NCI-H146 (cell line): ENCODE data around the gene PFN2.
"Not testable (repeated sequence)": the region's sequence is repeated elsewhere in the genome, so short reads cannot be mapped to it uniquely, and the experiment has no call there.

Source experiments
- DNase-seq: peaks from one replicate; lab custom pipeline; 2025; lab: John Stamatoyannopoulos, UW

PFN2 gene, protein sequence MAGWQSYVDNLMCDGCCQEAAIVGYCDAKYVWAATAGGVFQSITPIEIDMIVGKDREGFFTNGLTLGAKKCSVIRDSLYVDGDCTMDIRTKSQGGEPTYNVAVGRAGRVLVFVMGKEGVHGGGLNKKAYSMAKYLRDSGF

DNA sequence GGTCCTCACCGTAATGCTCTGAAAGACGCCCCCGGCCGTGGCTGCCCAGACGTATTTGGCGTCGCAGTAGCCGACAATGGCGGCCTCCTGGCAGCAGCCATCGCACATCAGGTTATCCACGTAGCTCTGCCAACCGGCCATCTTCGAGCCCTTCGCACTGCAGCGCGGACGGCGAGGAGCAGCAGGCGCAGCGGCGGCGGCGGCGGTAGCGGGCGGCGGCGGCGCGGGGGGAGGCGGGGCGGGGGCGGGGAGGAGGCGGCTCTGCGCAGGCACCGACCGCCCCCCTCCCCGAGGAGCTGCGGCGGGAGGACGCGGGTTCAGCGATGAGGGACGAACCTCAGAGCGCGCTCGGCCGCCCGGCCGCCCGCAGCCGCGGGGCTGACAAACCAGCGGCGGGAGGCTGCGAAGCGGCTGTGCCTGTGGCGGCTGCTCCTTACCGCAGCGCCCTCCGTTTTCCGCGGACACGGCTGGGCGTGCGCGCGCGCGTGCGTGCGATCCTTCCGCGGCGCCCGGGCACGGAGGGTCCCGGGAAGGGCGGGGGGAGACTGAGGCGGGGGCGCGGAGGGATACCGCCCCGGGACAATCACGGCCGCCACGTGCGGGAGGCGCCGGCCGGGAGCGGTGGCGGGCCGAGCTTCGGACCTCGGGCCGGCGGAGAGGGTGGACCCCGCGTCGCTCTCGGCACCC, at the start of gene PFN2:
Gene PFN2, minus strand, starts transcription at position 180 of the 687 bp plus-strand sequence. Its CDS starts 39 bp downstream, at position 141.
- peak; percentile 94 for DNase-seq

DNA sequence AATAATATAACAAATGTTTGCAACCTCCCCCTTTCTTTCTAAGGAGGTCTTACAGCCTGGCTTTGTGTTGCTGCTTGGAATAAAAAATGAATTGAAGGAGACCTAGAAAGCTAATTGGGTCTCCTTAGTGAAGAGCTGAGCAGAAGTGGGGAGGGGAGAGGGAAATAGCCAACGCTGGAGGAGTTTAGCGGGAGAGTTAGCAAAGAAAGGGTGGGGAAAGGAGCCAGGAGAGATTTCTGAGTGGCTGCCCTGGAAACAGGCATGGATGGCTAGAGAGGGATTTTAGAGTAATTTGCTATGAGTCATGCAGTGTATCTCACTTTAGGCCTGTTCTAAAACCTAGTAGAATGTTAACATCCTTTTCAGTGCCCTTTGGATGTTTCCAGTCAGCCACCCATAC, 45.2 kb upstream of the PFN2 start:
- no peak for DNase-seq

DNA sequence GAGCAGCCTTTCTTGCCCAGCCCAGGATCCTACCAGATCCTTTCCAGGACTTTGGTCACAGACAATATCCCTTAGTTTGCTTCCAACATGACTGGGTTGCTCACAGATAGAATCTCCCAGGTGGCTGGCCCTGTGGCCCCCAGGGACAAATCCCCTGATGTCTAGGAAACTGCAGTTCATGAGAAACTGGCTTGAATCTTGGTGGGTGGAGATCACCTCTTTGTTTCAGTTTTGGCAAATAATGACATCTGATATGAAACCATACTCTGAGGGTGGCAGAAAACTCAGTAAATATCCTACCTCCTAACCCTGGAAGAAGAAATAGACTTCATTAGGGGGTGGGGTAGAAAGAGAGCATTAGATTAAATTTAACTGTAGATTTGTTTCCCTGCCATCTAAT, 44.1 kb upstream of the PFN2 start:
- DNase-seq, result no peak

DNA sequence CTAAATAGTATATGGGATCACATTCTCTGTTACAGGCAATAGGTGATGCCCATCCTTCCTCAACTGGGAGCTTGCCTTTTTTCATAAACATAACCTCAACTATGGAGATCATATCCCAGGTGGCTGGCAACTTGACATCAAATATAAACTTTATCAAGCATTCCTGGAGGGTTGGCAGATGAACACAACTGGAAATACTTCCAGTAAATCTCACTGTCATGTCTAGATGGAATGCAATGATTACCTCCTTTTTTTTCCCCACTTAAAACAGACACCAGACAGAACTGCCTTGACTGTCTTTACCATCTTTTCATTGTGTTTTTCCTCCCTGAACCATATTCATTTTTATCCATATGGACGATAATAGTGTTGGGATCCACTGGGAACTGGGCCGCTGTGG, 43.1 kb upstream of the PFN2 start:
- DNase-seq, result no peak

DNA sequence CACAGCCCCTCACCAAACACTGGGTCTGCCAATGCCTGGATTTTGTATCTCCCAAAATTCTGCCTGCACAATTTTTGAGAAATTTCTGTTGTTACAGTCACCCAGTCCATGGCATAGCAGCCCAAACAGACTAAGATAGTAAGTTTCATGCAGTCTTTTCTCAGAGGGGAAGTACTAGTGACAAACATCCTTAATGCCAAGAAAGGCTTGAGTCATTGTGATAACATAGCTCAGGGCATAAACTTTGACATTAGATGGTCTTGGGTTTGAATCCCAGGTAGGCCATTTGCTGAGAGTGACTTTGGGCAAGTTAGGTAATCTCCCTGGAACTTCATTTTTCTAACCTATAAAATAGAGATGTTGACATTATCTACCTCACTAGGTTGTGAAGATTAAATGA, 36.1 kb upstream of the PFN2 start:
- DNase-seq, result no peak

DNA sequence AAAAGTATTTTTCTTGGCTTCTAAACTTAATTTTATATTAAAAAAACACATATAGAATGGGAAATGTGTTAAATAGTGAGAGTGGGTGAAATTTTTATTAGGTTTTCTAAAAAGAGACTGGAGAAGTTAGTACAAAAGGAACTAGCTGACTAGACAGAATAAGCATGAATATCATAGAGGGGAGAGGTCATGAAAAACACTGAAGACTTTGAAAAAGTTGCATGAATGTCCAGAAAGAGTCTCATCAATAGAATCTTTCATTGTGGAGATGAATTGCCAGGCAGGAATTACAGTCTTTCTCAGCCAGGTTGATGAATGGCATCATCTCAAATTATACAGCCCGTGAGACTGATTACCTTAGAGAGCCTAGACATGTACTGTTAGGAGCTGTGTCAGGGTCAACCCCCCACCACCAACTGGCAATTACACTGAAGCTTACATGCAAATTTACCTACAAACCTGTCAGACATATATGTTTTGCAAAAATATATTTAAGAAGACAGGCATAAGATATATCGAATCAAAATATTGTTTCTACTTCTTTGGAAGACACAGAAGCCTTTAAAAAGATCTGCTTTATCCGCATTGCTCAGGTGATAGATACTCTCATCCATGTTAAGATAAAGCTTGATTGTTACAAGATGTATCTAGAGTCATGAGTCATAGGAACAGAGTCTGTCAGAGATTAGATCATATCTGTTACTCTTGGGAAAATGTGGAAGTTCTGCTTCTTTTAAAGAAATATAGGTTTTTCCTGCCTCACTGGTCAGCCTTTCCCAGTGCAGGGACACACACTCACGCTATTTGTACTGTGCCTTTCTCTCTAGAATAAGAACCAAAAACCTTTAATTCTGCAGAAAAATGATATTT, 34.8 kb upstream of the PFN2 start:
- no peak for DNase-seq

DNA sequence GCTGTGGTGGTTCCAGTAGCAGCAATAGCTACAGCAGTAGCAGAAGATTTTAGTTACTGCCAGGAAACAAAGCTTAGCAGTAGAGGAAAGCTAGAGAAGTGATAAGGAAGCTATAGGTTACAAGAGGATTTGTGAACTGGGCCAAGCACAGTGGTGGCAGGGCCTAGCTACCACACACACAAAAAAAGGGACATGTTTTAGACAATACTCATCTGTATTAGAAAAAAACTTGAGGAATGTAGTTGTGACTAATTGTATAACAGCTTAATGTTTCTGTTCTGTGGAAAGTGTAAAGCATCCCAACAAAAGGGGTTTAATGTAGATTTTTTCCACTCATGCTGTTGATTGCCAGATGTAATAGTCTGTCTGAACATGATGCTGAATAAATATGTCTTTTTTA, 29.9 kb upstream of the PFN2 start:
- DNase-seq, result no peak

DNA sequence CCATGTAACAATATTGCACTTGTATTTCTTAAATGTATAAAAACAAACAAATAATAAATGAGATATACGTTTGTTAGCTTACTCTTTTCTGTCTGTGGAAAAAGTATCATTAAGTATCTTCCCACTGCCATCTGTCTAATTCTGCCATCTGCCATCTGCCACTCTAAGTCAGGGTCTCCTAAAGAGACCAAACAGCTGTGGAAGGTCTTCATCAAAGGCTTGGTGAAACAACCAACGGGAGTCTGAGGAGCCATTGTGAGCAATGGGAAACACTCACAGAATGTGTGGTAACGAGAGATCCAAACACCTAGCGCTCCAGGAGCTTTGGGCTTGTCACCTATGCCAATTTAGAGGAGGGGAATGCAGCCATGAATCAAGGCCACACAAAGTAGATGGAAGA, 28.7 kb upstream of the PFN2 start:
- DNase-seq, result no peak

DNA sequence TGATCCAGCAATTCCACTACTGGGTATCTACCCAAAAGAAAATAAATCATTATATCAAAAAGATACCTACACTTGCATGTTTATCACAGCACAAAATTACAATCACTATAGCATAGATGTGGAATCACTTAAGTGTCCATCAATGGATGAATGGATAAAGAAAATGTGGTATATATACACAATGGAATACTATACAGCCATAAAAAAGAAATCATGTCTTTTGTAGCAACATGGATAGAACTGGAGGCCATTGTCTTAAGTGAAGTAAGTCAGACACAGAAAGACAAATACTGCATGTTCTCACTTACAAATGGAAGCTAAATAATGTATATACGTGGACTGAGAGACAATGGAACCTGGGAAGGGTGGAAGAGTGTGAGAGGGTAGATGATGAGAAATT, 28.3 kb upstream of the PFN2 start:
- DNase-seq, result no peak

DNA sequence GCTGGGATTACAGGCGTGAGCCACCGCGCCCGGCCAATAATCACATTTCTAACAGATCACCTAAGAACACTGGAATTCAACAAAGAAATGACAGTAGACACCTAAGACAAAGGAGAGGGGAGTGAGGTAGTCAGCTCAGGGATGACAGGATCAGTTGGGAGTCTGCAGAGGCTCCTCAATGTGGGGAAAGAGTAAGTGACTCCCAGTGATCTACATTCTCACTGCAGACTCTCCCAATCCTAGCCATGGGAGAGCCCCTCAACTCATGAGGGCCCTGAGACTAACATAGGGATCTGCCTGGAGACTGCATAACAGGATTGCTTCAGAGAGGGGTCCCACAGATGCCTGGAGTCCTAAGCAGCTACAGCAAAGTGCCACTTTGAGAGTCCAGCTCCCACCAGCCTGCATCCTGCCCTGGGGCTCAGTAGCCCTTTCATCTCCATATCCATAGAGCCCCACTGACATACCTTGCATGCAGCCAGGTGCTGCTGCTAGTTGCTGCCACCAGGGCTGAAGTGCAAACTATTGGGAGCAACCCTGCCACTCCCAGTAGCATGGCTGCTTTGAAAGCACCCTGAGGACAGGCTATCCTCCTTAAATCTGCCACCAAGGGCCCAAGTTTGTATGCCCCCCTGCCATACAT, 21.8 kb upstream of the PFN2 start:
- no peak for DNase-seq

DNA sequence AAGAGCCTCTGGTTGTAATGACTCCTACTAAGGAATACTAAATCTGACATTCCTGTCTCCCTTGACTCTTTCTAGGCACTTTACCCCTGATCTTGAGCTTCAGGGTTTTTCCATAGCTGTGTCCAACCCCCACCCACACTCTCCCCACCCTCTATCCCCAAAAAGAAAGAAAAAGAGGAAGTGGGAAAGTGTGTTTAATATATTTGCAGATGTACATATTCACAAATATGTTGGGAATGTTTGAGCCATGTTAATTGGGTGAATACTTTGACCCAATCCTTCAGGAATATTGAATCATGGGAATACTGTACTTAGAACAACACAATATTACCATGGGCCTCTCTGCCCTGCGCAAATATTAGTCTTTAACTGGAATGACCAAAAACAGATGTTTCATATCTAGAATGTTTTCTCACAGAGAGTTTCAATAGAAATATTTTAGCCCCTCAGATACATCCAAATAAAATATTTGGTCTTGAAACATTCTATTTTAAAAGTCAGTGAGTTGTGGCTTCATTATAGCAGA, 19.8 kb upstream of the PFN2 start:
- DNase-seq, result no peak

DNA sequence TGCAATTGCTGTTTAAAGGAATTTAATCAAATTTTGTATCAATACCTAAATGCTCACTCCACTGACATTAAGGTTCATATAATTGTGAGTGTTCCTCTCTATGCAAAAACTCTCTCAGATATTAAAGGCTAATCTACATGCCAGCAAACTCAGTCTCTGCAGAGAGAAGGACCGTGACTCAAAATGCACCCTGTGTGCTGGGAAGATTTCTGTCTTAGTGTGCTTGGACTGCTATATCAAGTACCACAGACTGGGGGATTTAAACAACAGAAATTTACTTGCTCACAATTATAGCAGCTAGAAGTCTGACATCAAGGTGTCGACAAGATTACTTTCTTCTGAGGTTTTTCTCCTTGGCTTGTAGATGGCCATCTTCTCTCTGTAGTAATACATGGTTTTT, 18.6 kb upstream of the PFN2 start:
- DNase-seq, result no peak

DNA sequence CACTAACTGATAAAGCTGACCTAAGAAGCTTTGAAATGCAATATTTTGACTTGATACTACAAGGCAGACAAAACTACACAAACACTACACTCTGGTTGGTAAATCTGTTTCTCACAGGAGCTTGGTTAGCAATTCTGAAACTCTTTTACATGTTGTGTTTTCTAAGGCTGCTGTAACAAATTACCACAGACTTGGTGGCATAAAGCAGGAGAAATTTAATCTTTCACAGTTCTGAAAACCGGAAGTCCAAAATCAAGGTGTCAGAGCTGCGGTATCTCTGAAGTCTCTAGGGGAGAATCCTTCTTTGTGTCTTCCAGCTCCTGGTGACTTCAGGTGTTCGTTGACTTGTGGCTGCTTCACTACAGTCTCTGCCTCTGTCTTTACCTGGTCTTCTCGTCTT, 12.9 kb upstream of the PFN2 start:
- no peak for DNase-seq

DNA sequence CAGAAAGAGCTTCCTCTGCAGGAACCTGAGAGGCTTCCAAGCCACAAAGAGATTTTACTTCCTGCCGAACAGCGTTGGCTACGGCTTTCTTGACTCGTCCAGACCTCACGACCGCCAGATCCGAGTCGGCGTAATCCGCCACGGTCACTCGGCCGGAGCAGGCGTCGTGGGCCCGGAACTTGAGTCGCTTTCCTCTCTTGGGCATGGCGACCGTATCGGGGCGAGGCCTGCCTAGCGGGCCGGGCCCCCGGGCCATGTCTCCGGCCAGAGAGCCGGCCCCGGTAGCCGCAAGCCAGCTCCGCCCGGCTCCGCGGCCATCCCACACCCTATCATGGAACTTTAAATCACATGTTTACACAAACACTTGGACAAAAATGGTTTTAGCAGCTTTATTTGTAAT, 12.4 kb upstream of the PFN2 start:
- not testable (repeated sequence) for DNase-seq

DNA sequence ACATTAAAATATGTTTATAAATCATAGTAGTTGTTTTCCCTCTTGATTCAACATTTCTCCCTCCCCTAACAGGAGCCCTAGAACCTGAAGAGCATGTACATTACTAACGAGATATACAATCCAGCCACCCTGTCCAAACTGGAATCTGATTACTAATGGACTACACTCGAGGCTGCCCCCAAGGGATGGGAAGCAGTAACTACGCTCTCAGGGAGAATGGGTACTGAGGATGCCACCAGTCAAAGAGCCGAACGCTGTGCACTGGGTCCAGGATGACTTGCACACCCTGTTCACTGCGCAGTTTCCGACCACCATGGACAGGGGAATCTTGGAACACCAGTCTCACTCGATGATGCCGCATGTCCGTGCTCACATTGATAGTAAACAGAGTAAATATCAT, 11.3 kb upstream of the PFN2 start:
- not testable (repeated sequence) for DNase-seq

DNA sequence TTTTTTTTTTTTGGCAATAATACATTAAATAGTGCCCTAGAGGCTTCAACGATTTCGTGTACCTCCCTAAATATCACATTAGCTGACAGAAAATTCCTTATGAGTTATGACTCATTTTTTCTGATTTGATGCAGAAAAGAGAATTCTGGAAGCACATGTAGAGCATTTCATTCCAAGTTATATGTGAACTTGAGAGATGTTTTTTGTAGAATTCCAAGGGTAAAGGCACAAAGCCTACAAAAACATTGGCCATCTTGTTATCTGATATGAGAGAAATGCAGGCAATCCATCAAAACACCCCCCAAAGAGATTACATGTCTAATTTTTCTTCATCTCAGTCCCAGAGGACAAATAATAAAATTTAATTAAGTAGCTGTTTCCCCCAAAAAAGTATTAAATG, 6.7 kb upstream of the PFN2 start:
- no peak for DNase-seq

DNA sequence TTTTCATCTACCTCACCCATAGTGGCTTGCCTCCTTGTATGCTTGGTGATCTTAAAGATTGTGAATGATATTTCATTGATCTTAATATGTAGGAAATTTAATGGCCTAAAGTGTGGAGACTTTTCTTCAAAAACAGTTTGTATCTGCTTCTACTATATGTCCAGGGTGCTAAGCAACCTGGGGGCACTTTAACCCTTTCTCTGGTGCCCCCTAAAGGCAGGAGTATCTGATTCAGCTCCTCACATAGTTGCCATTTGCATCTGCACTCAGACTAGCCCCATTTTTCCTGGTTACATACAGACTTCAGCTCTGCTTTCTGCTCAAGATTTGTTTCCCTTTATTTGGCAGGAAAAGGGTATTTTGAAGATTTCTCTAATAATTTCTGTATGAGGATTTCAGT, 5.2 kb upstream of the PFN2 start:
- no peak for DNase-seq

DNA sequence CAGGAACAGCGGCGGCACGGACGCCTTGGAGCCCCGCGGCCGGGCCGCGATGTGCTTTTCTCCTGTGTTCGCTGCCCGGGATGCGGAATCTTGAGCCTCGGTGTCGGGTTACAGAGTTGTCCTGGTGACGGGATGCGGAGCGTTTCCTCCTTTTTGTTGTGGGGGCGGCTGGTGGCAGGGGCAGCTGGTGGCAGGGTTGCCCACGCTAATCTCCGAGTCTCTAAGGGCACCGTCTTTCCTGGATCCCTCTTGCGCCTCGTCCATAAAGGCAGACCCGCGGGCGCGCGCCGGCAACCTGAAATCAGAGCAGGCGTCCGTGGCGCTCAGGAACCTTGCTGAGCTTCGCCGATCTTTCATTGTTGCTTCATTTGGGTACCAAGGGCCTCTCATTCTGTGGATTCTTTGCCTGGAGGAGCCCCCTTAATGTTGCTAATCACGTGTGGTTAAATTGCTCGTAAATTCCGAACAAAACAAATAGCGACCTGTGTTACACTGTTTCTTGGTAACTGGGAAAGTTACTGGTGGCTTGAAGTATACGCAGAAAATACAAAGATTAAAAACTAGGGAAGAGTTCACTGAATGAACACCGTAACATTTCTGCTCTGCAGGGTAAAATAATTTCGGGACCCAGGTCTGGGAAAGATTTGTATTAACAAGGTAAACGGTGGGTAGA, 844 bp upstream of the PFN2 start:
- DNase-seq, result peak; percentile 96

DNA sequence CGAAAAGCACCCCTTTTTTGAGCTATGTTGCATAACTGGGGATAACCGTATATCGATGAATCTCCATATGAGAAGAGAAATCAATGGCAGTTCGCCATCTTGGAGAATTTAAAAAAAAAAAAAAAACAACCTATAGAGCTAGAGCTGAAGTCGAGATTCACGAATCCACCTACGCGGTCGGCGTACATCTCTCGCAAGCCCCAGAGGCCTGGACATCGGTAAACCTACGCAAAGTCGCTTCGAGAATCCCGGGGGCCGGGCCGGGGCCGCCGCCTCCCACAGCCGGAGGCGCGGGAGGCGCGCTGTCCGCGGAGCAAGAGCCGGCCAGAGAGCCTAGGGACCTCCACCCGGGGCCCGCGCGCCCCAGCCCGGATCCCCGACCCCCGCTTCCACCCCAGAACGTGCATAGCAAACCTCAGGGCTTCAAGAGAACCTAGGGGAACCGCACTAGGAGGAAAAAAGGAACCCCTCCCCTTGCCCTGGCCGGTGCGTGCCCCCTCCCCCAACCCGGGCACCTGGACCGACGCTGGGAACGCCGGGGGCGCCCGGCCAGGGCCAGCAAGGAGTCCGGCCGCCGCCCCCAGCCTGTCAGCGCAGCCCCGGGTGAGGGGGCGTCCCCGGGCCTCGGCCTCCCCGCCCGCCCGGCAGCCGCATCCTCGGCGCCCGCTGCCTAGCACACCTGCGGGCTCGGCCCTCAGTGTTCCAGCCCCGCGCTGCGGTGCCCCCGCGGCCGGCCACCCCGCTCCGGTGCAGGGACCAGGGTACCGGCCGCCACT, 567 bp downstream of the PFN2 start:
- peak; percentile 94 for DNase-seq

DNA sequence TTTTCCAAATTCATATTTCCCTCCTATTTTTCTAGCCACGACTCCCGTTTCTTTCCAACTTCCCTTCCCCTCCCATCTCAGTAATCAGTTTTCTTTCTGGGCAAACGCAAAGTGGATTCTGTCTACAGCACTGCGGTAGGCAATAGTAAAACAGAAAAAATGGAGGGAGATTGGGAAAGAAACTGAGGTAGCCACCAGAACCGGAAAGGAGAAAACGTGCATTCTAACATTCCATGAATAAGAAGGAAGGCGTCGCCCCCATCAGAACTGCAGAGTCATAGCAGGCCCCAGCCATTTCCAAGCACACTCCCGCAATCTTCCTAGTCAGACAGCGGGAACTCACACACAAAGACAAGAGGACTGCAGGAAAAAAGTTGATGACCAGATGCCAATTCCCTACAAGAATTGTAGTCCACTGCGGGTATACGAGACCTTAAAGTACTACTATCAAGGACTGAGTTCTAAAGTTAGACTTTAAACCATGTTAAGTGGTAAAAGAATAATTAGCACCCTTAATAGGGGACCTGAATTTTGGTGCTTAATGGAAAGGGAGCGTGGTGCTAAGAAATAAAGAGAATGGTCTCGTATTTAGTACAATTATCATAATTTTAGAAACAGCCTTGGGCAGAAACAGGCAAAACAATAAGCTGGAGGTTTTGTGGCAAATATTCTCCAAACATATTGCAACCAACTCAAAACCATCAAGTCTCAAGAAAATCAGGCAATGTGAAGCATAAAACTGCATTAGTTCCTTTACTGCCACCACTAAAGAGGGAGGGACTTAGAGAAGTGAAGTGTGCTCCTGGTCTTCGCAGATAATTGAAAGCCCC, 1.4 kb downstream of the PFN2 start:
- DNase-seq, result peak; percentile 88
